ENCODE measurements around the gene MRPS18A. TPM values are rescaled to one million over a fixed set of nuclear protein-coding genes. Genes with fewer than 3 reads are reported as not detected.
A peak's percentile ranks its signal among the peaks of the same experiment; 100 is the strongest.

MRPS18A gene
- total RNA-seq, result 10 to 100 TPM; 37.5 to 48.6 TPM
- 63.0 TPM for polyA plus RNA-seq (ENCODE audit: insufficient read depth, low read depth, low replicate concordance)
- long read RNA-seq, donor 1, transcript MRPS18A-202 (6 exons, 1,062 nt), result major isoform, 32 of 35 reads
- long read RNA-seq, donor 1, partial matches to known transcripts, result 0 of 35 reads
- long read RNA-seq, donor 1, other reads (novel, unspliced or antisense), result 0 of 35 reads
- long read RNA-seq, donor 2, transcript MRPS18A-202 (6 exons, 1,062 nt), result major isoform, 23 of 24 reads
- long read RNA-seq, donor 2, partial matches to known transcripts, result 0 of 24 reads
- long read RNA-seq, donor 2, other reads (novel, unspliced or antisense), result 0 of 24 reads

DNA sequence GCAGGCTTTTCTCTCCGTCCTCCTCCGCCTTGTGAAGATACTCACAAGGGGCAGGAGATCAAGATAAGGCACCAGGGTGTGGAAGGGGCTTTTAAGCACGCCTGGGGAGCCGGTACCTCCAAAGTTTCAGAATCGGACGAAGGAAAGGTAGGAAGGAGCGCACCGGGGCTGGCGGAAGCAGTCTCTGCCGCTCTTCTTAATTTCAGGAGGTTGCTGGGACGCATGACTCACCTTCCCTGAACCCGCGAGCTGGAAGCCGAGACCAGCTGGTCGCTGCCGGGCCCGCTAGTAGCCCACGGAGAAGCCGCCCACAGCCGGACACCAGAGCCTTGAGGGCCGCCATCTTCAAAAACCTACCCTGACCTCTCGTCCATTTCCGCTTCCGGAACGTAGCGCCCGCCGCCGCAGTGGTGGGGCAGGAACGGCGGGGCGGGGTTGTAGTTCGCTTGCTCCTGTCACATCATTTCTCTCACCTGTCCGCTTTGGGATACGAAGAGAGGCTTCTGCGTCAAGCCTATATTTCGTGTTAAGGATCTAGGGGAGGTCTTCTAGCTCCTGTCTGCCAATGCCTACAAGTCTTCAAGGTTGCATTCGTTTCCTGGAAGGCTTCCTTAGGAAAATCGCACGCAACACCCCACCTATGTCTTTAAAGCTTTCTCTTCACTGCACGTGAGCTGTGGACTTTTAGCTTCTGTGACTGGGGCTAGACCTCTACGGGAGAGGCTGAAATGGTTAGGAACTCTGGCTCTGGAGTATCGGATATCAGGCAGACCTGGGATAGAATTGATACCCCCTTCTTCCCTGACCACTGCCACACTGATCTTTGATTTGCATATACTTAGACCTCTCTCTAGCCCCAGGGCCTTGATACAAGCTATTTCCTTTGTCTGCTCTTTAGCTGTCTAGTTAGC lies at the start of gene MRPS18A:
MRPS18A (minus strand) TSS at position 355 of the 911 bp plus-strand sequence; CDS start at position 343, 12 bp downstream.
- WGBS, 2 donors, result 1 to 2% methylated on average over 18 to 43 of the region's 43 CpGs
- DNase-seq, result peak; percentile 90
- Histone ChIP-seq H3K9me3 (no peaks in the 10 kb centered on the region), H3K27me3 (no peaks in the 10 kb centered on the region), H3K36me3 (ENCODE audit: low read depth, missing control alignments) (no peaks in the 10 kb centered on the region), H3K4me3 (peak within 1 kb of the TSS; percentile 85 to 91), H3K4me1 (peaks cover 7% of the 10 kb centered on the region), H3K27ac (peak within 1 kb of the TSS; percentile 61 to 70)
- TF ChIP-seq, protein P1, sequence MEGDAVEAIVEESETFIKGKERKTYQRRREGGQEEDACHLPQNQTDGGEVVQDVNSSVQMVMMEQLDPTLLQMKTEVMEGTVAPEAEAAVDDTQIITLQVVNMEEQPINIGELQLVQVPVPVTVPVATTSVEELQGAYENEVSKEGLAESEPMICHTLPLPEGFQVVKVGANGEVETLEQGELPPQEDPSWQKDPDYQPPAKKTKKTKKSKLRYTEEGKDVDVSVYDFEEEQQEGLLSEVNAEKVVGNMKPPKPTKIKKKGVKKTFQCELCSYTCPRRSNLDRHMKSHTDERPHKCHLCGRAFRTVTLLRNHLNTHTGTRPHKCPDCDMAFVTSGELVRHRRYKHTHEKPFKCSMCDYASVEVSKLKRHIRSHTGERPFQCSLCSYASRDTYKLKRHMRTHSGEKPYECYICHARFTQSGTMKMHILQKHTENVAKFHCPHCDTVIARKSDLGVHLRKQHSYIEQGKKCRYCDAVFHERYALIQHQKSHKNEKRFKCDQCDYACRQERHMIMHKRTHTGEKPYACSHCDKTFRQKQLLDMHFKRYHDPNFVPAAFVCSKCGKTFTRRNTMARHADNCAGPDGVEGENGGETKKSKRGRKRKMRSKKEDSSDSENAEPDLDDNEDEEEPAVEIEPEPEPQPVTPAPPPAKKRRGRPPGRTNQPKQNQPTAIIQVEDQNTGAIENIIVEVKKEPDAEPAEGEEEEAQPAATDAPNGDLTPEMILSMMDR (IDR thresholded peaks at IDR 0.05), result no peak
- no peak for TF ChIP-seq POLR2A (IDR thresholded peaks at IDR 0.05)
- intact Hi-C loops (cut with DNase I; ENCODE audit: low total_unique reads), result no loop called here

DNA sequence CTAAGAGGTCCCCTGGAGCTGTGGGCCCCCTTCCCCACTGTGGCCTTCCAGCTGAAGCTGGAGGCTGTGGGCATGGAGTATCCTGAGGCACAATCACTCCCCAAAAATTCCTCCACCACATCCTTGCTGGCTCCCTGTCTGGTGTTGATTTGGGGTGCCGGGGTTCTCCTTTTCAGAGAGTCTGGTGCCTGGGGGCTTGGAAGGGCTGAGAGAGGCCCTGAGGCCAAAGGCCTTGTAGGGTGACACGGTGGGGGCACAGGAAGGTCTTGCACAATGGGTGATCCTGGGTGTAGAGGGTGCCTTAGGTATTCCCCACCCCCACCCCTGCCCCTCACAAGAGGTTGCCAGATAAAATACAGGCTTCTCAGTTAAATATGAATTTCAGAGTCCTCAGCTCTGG lies 49.3 kb upstream of the MRPS18A start:
- Histone ChIP-seq H3K27me3 (no peaks in the 10 kb centered on the region), H3K27ac (no peak overlapping the region), H3K36me3 (ENCODE audit: low read depth, missing control alignments) (no peaks in the 10 kb centered on the region), H3K4me3 (no peak overlapping the region), H3K9me3 (no peaks in the 10 kb centered on the region), H3K4me1 (no peaks in the 10 kb centered on the region)
- TF ChIP-seq, protein P1 (IDR thresholded peaks at IDR 0.05), result no peak
- TF ChIP-seq POLR2A (IDR thresholded peaks at IDR 0.05), result no peak
- WGBS, 2 donors, result 95 to 100% methylated on average over 1 to 2 of the region's 2 CpGs
- no peak for DNase-seq
- intact Hi-C loops (cut with DNase I; ENCODE audit: low total_unique reads), result no loop called here

DNA sequence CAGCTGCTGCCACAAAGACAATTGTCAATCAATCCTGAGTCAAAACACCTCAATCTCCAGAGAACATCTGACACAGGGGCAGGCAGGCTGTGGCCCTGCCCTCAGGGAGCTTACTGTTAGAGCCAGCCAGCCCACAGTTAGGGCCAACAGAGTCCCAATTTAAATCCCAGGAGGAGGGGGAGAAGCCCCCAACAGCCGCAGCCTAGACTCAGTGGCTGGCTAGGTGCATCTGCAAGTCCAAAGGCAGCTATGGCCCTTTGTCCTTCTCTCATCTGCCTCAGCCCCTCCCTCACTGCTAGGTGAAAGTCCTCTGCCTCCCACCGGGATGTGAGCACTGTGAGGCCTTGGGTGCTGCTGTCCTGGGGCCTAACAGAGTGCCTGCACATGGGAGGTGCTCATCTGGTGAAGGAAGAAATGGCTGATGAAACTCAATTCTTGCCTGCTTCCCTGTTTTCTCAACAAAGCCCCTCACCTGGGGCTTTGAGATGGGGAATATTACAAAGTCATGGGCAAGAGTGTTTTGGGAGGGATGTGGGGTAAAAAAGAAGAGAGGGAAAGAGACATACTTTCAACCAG lies 48.7 kb upstream of the MRPS18A start:
- Histone ChIP-seq H3K4me3 (no peak overlapping the region), H3K27me3 (no peaks in the 10 kb centered on the region), H3K9me3 (no peaks in the 10 kb centered on the region), H3K27ac (no peak overlapping the region), H3K4me1 (no peaks in the 10 kb centered on the region), H3K36me3 (ENCODE audit: low read depth, missing control alignments) (no peaks in the 10 kb centered on the region)
- no peak for DNase-seq
- TF ChIP-seq, protein P1 (IDR thresholded peaks at IDR 0.05), result no peak
- TF ChIP-seq POLR2A (IDR thresholded peaks at IDR 0.05), result no peak
- intact Hi-C loops (cut with DNase I; ENCODE audit: low total_unique reads), result no loop called here
- 83 to 94% methylated on average over 1 to 2 of the region's 2 CpGs for WGBS, 2 donors

DNA sequence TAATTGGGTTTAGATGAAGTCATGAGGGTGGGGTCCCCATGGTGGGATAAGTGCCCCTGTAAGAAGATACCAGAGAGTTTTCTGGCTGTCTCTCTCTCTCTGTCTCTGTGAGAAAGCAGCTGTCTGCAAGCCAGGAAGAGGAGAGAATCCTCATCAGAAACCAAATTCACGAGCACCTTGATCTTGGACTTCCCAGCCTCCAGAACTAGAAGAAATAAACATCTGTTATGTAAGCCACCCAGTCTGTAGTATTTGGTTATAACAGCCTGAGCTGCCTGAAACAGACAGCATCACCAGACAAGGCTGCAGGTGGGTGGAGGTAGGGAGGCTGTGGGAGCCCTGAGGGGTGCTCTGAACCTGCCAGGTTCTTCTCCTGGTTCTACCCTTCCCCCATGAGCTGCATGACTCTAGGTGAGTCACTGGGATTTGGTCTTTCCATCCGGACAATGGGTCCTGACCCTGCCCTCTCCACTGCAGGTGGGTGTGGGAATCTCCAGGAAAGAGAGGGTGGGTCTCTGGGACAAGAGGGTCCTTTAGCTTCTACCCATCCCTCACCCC lies 48.1 kb upstream of the MRPS18A start:
- no peaks in the 10 kb centered on the region for H3K27me3 ChIP-seq
- 100% methylated on average over 2 of the region's 2 CpGs; no CpG with 5 or more reads in 1 of the 2 donors for WGBS, 2 donors
- no peak overlapping the region for H3K4me3 ChIP-seq
- TF ChIP-seq, protein P1 (IDR thresholded peaks at IDR 0.05), result no peak
- no peak for TF ChIP-seq POLR2A (IDR thresholded peaks at IDR 0.05)
- no peaks in the 10 kb centered on the region for H3K36me3 ChIP-seq (ENCODE audit: low read depth, missing control alignments)
- no peaks in the 10 kb centered on the region for H3K9me3 ChIP-seq
- H3K4me1 ChIP-seq, result no peaks in the 10 kb centered on the region
- intact Hi-C loops (cut with DNase I; ENCODE audit: low total_unique reads), result no loop called here
- no peak for DNase-seq
- H3K27ac ChIP-seq, result no peak overlapping the region

Measured in testis (tissue), 5 donors.